Tibial nerve (tissue), 4 donors: ENCODE results near the gene C8G. TPM values are rescaled to one million over a fixed set of nuclear protein-coding genes. Genes with fewer than 3 reads are reported as not detected.

Experiments used
- DNase-seq, 2 donors: peaks; one replicate each; pipeline ENCODE4 v3.0.0-alpha.2; 2019; ENCODE audit warnings: low spot score in 2 of 2
- H3K27ac ChIP-seq, 4 donors: fragments of 200-600 bp; sonication (generic) in 3 of 4; one replicate each; pipeline ENCODE4 v1.5.1; 2017 to 2019; ENCODE audit warnings: mild to moderate bottlenecking in 1 of 4
- H3K27me3 ChIP-seq, 2 donors: fragments of 200-600 bp; sonication (generic) in 1 of 2; one replicate each; pipeline versions ENCODE4 v1.5.1 to v1.6.0; 2017 to 2019
- H3K36me3 ChIP-seq, 3 donors: fragments of 200-600 bp; sonication (generic); one replicate each; pipeline ENCODE4 v1.5.1; 2018 to 2019
- H3K4me1 ChIP-seq, 4 donors: fragments of 200-600 bp; sonication (generic) in 3 of 4; one replicate each; pipeline ENCODE4 v1.5.1; 2017 to 2019
- H3K4me3 ChIP-seq, 4 donors: fragments of 200-600 bp; sonication (generic) in 3 of 4; one replicate each; pipeline ENCODE4 v1.5.1; 2017 to 2019; ENCODE audit warnings: mild to moderate bottlenecking in 1 of 4, moderate library complexity in 1 of 4
- H3K9me3 ChIP-seq, 4 donors: fragments of 200-600 bp; sonication (generic) in 3 of 4; one replicate each; pipeline ENCODE4 v1.5.1; 2017 to 2019
- EP300 ChIP-seq, 2 donors: sonication (generic); formaldehyde crosslinking; IDR thresholded peaks; one replicate each; pipeline ENCODE4 v1.6.1; 2017; ENCODE audit warnings: antibody characterized with exemption in 2 of 2, mild to moderate bottlenecking in 1 of 2
- POLR2A ChIP-seq, 2 donors: fragments of 450-650 bp; IDR thresholded peaks; one replicate each; pipeline ENCODE4 v1.6.1; 2017; ENCODE audit warnings: antibody characterized with exemption in 2 of 2, mild to moderate bottlenecking in 2 of 2, moderate library complexity in 2 of 2
- WGBS, 2 donors: methylation state at CpG; one replicate each; pipeline ENCODE4 v1.1.5; 2018; 5-methylcytosine and 5-hydroxymethylcytosine counted together
- total RNA-seq, 4 donors: library from RNA; depleted of rRNA; stranded (reverse); fragments of >200 nt; gene quantifications; one replicate each; pipeline ENCODE4 v1.1.0, GENCODE V29; 2016
- TF ChIP-seq, protein P1 (sequence below), 5 experiments: fragments of 200-600 bp in 3 of 5; fragments of 450-650 bp in 2 of 5; sonication (generic) in 3 of 5; IDR thresholded peaks; one replicate each; pipeline ENCODE4 v1.5.1; 2016 to 2019; ENCODE audit warnings: antibody characterized with exemption in 5 of 5, mild to moderate bottlenecking in 3 of 5, moderate library complexity in 2 of 5

C8G gene
- total RNA-seq, 4 donors from 2014 or later: 3.3 to 5.1 TPM; not detected in 2

GRCh38 chr9:136935651-136936050, 9.4 kb upstream of the C8G start:
- 79 to 94% methylated on average over 3 of the region's 3 CpGs for WGBS, 2 donors
- no peak for TF ChIP-seq POLR2A (IDR thresholded peaks at IDR 0.05)
- TF ChIP-seq, protein P1, sequence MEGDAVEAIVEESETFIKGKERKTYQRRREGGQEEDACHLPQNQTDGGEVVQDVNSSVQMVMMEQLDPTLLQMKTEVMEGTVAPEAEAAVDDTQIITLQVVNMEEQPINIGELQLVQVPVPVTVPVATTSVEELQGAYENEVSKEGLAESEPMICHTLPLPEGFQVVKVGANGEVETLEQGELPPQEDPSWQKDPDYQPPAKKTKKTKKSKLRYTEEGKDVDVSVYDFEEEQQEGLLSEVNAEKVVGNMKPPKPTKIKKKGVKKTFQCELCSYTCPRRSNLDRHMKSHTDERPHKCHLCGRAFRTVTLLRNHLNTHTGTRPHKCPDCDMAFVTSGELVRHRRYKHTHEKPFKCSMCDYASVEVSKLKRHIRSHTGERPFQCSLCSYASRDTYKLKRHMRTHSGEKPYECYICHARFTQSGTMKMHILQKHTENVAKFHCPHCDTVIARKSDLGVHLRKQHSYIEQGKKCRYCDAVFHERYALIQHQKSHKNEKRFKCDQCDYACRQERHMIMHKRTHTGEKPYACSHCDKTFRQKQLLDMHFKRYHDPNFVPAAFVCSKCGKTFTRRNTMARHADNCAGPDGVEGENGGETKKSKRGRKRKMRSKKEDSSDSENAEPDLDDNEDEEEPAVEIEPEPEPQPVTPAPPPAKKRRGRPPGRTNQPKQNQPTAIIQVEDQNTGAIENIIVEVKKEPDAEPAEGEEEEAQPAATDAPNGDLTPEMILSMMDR (IDR thresholded peaks at IDR 0.05): no peak
- no peak for TF ChIP-seq EP300 (IDR thresholded peaks at IDR 0.05)
- Histone ChIP-seq H3K27ac (no peak overlapping the region), H3K36me3 (peaks cover 0 to 29% (median 6%) of the 10 kb centered on the region in 3 donors), H3K4me1 (peaks cover 0 to 4% (median 0%) of the 10 kb centered on the region in 4 donors), H3K27me3 (no peaks in the 10 kb centered on the region), H3K9me3 (no peaks in the 10 kb centered on the region), H3K4me3 (no peak overlapping the region)
- DNase-seq: no peak

DNA sequence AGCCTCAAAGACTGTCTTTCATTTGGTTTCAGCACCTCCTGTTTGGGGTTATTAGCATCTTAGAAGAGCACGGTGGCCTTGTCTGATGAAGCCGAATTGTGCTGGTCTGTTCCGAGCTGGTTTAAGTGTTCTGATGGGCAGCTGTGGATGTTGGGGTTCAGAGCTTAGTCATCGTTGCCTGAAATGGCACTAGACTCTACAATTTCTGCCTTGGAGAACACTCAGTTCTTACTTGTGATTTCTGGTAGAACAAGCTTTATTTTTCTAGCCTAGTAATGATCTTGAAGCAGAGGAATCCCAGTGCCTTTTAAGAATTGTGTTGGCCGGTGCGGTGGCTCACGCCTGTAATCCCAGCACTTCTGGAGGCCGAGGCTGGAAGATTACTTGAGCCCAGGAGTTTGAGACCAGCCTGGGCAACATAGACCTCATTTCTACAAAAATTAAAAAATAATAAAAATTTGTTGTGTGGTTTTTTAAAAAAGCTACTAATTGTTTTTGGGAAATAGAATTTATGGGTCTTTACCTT, 8.3 kb upstream of the C8G start:
- Histone ChIP-seq H3K27me3 (no peaks in the 10 kb centered on the region), H3K27ac (no peak overlapping the region), H3K4me1 (peaks cover 0 to 7% (median 0%) of the 10 kb centered on the region in 4 donors), H3K36me3 (peaks cover 2 to 39% (median 16%) of the 10 kb centered on the region in 3 donors), H3K4me3 (no peak overlapping the region), H3K9me3 (no peaks in the 10 kb centered on the region)
- TF ChIP-seq EP300 (IDR thresholded peaks at IDR 0.05) (no peak), POLR2A (IDR thresholded peaks at IDR 0.05) (no peak)
- TF ChIP-seq, protein P1 (IDR thresholded peaks at IDR 0.05): no peak
- DNase-seq: no peak
- 77 to 86% methylated on average over 8 of the region's 8 CpGs for WGBS, 2 donors

DNA sequence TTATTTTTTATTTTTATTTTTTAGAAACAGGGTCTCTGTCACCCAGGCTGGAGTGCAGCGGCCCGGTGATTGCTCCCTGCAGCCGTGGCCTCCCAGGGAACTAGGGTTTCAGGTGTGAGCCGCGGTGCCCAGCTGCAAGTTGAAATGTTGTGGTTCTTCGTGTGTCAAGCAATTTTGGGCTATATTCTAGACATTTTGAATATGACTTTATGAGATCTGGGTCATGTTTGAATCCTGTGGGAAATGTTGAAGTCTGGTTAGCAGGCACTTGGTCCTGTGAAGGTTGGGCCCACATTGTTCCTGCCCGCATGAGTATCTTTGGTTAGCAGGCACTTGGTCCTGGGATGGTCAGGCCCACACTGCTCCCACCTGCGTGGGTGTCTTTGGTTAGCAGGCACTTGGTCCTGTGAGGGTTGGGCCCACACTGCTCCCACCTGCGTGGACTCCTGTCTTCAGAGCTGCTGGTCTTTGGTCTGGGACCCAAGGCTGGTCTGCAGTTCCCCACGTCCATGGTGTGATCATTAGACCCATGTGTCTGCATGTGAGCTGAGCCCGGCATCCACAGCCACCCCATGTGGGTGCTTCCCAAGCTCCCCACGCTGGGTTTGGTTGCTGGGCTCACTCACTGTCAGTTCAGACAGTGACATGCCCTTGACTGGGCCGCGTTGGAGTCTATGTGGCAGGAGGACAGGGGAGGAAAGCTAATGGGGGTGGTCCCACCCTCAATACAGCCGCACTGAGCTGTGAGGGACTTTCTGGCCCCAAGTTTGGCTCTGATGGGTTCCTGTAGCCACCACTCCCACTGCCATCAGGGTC, 7.6 kb upstream of the C8G start:
- H3K4me1 ChIP-seq: peaks cover 0 to 14% (median 0%) of the 10 kb centered on the region in 4 donors
- no peaks in the 10 kb centered on the region for H3K27me3 ChIP-seq
- H3K27ac ChIP-seq: no peak overlapping the region
- H3K9me3 ChIP-seq: no peaks in the 10 kb centered on the region
- WGBS, 2 donors: 88 to 91% methylated on average over 12 to 15 of the region's 15 CpGs
- H3K36me3 ChIP-seq: peaks cover 4 to 46% (median 23%) of the 10 kb centered on the region in 3 donors
- H3K4me3 ChIP-seq: no peak overlapping the region
- TF ChIP-seq POLR2A (IDR thresholded peaks at IDR 0.05) (no peak), EP300 (IDR thresholded peaks at IDR 0.05) (no peak)
- TF ChIP-seq, protein P1 (IDR thresholded peaks at IDR 0.05): no peak
- no peak for DNase-seq

DNA sequence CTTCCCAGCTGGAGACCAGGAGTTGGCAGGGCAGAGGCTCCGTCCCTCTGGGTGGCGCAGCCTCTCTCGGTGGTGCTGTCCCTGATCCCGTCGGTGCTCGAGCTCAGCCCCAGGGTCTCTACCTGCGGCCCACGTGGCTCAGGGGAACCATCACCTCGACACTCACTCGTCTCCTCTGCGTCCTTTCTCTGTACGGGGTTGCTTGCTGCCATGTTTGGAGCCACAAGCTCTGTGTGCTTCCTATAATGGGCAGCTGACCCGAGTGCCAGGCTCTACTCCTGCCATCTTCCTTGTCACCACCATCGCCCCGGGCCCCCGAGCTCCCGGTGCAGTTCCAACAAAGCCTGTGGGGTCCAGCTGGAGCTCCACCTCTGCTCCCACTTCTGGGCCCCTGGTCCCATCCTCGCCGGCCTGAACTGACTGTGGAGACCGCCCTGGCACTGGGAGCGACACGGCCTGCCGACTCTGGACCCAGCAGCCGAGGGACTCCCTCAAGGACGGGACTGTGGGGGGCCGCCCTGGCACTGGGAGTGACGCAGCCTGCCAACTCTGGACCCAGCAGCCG, 5.5 kb upstream of the C8G start:
- 92 to 94% methylated on average over 20 to 25 of the region's 28 CpGs for WGBS, 2 donors
- no peaks in the 10 kb centered on the region for H3K9me3 ChIP-seq
- peak overlapping the region in 1 of 4 donors; percentile 30 for H3K27ac ChIP-seq
- no peak overlapping the region for H3K4me3 ChIP-seq
- no peak for TF ChIP-seq EP300 (IDR thresholded peaks at IDR 0.05)
- TF ChIP-seq, protein P1 (IDR thresholded peaks at IDR 0.05): no peak
- no peak for TF ChIP-seq POLR2A (IDR thresholded peaks at IDR 0.05)
- H3K4me1 ChIP-seq: peaks cover 0 to 28% (median 13%) of the 10 kb centered on the region in 4 donors
- no peak for DNase-seq
- H3K27me3 ChIP-seq: no peaks in the 10 kb centered on the region
- H3K36me3 ChIP-seq: peaks cover 4 to 56% (median 29%) of the 10 kb centered on the region in 3 donors
